DND-41 (cell line): ENCODE data around the gene TRIM32.

Experiments
- ATAC-seq: fragments of 200-7000 bp; cut with Tn5 transposase; 3 replicates; pipeline ENCODE4 v1.9.1; 2021; ENCODE audit warnings: low read depth; ENCODE audit not compliant: insufficient read depth
- DNase-seq: peaks from one replicate; pipeline ENCODE4 v3.0.0-alpha.2; 2020
- H2AFZ ChIP-seq: 2 replicates; pipeline ENCODE4 v1.6.0; 2012; ENCODE audit warnings: low read depth, low read length
- H3K27ac ChIP-seq: 2 replicates; pipeline ENCODE4 v1.5.1; 2012; ENCODE audit warnings: low read length, inconsistent platforms
- H3K27me3 ChIP-seq: fragments of 200-600 bp; sonication (generic); 2 replicates; pipeline ENCODE4 v1.6.0; 2012; ENCODE audit warnings: low read length, mild to moderate bottlenecking, inconsistent platforms; ENCODE audit not compliant: insufficient read depth, poor library complexity
- H3K36me3 ChIP-seq: 2 replicates; pipeline ENCODE4 v1.5.1; 2012; ENCODE audit warnings: low read length, inconsistent platforms; ENCODE audit not compliant: insufficient read depth
- H3K4me1 ChIP-seq: 2 replicates; pipeline ENCODE4 v1.5.1; 2012; ENCODE audit warnings: mild to moderate bottlenecking, low read length; ENCODE audit not compliant: insufficient read depth
- H3K4me2 ChIP-seq: 2 replicates; pipeline ENCODE4 v1.6.0; 2012; ENCODE audit warnings: mild to moderate bottlenecking, moderate library complexity, low read length, inconsistent platforms; ENCODE audit not compliant: insufficient read depth
- H3K4me3 ChIP-seq, 2 experiments: fragments of 200-600 bp in 1 of 2; shearing (Covaris generic) in 1 of 2; 2 replicates each; pipeline ENCODE4 v1.5.1; 2012 to 2016; ENCODE audit warnings: inconsistent platforms in 2 of 2, low read length in 2 of 2, mild to moderate bottlenecking in 2 of 2, low read depth in 1 of 2, moderate library complexity in 1 of 2
- H3K79me2 ChIP-seq: 2 replicates; pipeline ENCODE4 v1.6.0; 2012; ENCODE audit warnings: low read length, inconsistent platforms; ENCODE audit not compliant: insufficient read depth
- H3K9ac ChIP-seq: 2 replicates; pipeline ENCODE4 v1.6.0; 2012; ENCODE audit warnings: low read depth, mild to moderate bottlenecking, inconsistent platforms, low read length, moderate library complexity
- H3K9me3 ChIP-seq: 2 replicates; pipeline ENCODE4 v1.5.1; 2012; ENCODE audit warnings: low read length, moderate library complexity, mild to moderate bottlenecking, inconsistent platforms; ENCODE audit not compliant: insufficient read depth, severe bottlenecking
- H4K20me1 ChIP-seq: 2 replicates; pipeline ENCODE4 v1.6.0; 2012; ENCODE audit warnings: low read length; ENCODE audit not compliant: insufficient read depth
- CTCF ChIP-seq: IDR thresholded peaks from 2 replicates; pipeline ENCODE4 v1.5.1; 2012; ENCODE audit warnings: borderline replicate concordance, low read length, moderate library complexity, mild to moderate bottlenecking; ENCODE audit not compliant: poor library complexity, severe bottlenecking; ENCODE audit errors: extremely low read depth
- EZH2 ChIP-seq: IDR thresholded peaks from 3 replicates; pipeline ENCODE4 v1.6.1; 2012; ENCODE audit warnings: borderline replicate concordance, low read depth, mild to moderate bottlenecking, moderate library complexity, low read length, inconsistent platforms; ENCODE audit not compliant: severe bottlenecking

TRIM32 gene

GRCh38 chr9:116643691-116644090 is 43.4 kb upstream of the TRIM32 start:
- TF ChIP-seq EZH2, result no peak
- DNase-seq (no peak), ATAC-seq (no peak)
- H3K9me3 ChIP-seq, result no peaks in the 10 kb centered on the region
- H3K27me3 ChIP-seq, result no peaks in the 10 kb centered on the region
- no peaks in the 10 kb centered on the region for H3K4me1 ChIP-seq
- no peak overlapping the region for H3K4me2 ChIP-seq
- no peaks in the 10 kb centered on the region for H4K20me1 ChIP-seq
- H3K4me3 ChIP-seq, result no peak overlapping the region
- H3K36me3 ChIP-seq, result no peaks in the 10 kb centered on the region
- H3K79me2 ChIP-seq, result no peaks in the 10 kb centered on the region
- no peak overlapping the region for H3K9ac ChIP-seq
- H3K27ac ChIP-seq, result no peak overlapping the region
- H2AFZ ChIP-seq, result no peak overlapping the region

GRCh38 chr9:116644091-116644688 is 42.9 kb upstream of the TRIM32 start:
- Histone ChIP-seq H3K79me2 (no peaks in the 10 kb centered on the region), H3K4me1 (no peaks in the 10 kb centered on the region), H4K20me1 (no peaks in the 10 kb centered on the region), H2AFZ (no peak overlapping the region), H3K4me3 (no peak overlapping the region), H3K4me2 (no peak overlapping the region), H3K27ac (no peak overlapping the region), H3K27me3 (no peaks in the 10 kb centered on the region), H3K9ac (no peak overlapping the region), H3K36me3 (no peaks in the 10 kb centered on the region), H3K9me3 (no peaks in the 10 kb centered on the region)
- ATAC-seq, result no peak
- TF ChIP-seq EZH2 (no peak), CTCF (no peak)
- DNase-seq, result no peak

GRCh38 chr9:116646661-116647514 is 40.2 kb upstream of the TRIM32 start:
- ATAC-seq, result 0 out of 3 replicates have a peak, but pooled peaks have one; percentile 42
- TF ChIP-seq CTCF (peak; percentile 59), EZH2 (no peak)

GRCh38 chr9:116647515-116647809 is 39.6 kb upstream of the TRIM32 start:
- Histone ChIP-seq H3K4me3 (no peak overlapping the region), H3K27me3 (no peaks in the 10 kb centered on the region), H3K9me3 (no peaks in the 10 kb centered on the region), H3K4me2 (no peak overlapping the region), H3K36me3 (no peaks in the 10 kb centered on the region), H3K9ac (no peak overlapping the region), H3K27ac (no peak overlapping the region), H4K20me1 (no peaks in the 10 kb centered on the region), H3K4me1 (no peaks in the 10 kb centered on the region), H2AFZ (no peak overlapping the region), H3K79me2 (no peaks in the 10 kb centered on the region)
- no peak for DNase-seq
- no peak for ATAC-seq
- TF ChIP-seq CTCF, result no peak
- TF ChIP-seq EZH2, result no peak

More at GRCh38 chr9:116646661-116647514, 40.2 kb upstream of the TRIM32 start:
- Histone ChIP-seq H3K4me2 (no peak overlapping the region), H3K27me3 (no peaks in the 10 kb centered on the region), H3K4me3 (no peak overlapping the region), H3K9me3 (no peaks in the 10 kb centered on the region), H3K27ac (no peak overlapping the region), H3K36me3 (no peaks in the 10 kb centered on the region), H3K4me1 (no peaks in the 10 kb centered on the region), H3K79me2 (no peaks in the 10 kb centered on the region), H2AFZ (no peak overlapping the region), H4K20me1 (no peaks in the 10 kb centered on the region), H3K9ac (no peak overlapping the region)
- DNase-seq, result peak; percentile 3
